Ectodermal cell (in vitro differentiated cells): Measurements from ENCODE around the gene CENPC.

ENCODE experiments used
- H3K27ac ChIP-seq: 2 replicates; pipeline ENCODE4 v1.7.0; 2013; ENCODE audit warnings: mild to moderate bottlenecking, low read depth, low read length; ENCODE audit not compliant: insufficient read depth, poor library complexity, severe bottlenecking
- H3K27me3 ChIP-seq: 2 replicates; pipeline ENCODE4 v1.7.0; 2013; ENCODE audit warnings: mild to moderate bottlenecking, low read length; ENCODE audit not compliant: insufficient read depth, control insufficient read depth, poor library complexity, severe bottlenecking
- H3K36me3 ChIP-seq: one replicate; pipeline ENCODE4 v1.7.0; 2013; ENCODE audit warnings: low read length; ENCODE audit not compliant: control insufficient read depth, insufficient read depth
- H3K4me1 ChIP-seq: one replicate; pipeline ENCODE4 v1.7.0; 2013; ENCODE audit warnings: low read length; ENCODE audit not compliant: control insufficient read depth, insufficient read depth
- H3K4me3 ChIP-seq: 2 replicates; pipeline ENCODE4 v1.7.0; 2013; ENCODE audit warnings: low read depth, low read length, control low read depth; ENCODE audit not compliant: insufficient read depth
- H3K9me3 ChIP-seq: 2 replicates; pipeline ENCODE4 v1.7.0; 2013; ENCODE audit warnings: mild to moderate bottlenecking, low read length, moderate library complexity; ENCODE audit not compliant: control insufficient read depth
- WGBS, 2 experiments: methylation state at CpG; one replicate each; pipeline ENCODE4 v1.1.7; 2013; ENCODE audit warnings: missing lambda C conversion rate in 2 of 2; 5-methylcytosine and 5-hydroxymethylcytosine counted together

CENPC gene

DNA sequence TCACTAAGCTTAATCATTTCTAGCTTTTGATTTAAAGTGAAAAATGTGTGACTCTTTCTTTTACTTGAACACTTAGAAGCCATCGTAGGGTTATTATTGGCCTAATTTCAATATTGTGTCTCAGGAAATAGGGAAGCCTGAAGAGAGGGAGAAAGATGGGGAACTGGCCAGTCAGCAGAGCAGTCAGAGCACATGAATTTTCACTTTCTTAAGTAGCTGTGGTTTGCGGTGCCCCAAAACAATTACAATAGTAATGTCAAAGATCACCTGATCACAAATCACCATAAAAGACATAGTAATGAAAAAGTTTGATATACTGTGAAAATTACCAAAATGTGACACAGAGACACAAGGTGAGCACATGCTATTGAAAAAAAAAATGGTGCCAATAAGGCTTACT is 45.5 kb downstream of the CENPC start:
- H3K9me3 ChIP-seq = no peaks in the 10 kb centered on the region

DNA sequence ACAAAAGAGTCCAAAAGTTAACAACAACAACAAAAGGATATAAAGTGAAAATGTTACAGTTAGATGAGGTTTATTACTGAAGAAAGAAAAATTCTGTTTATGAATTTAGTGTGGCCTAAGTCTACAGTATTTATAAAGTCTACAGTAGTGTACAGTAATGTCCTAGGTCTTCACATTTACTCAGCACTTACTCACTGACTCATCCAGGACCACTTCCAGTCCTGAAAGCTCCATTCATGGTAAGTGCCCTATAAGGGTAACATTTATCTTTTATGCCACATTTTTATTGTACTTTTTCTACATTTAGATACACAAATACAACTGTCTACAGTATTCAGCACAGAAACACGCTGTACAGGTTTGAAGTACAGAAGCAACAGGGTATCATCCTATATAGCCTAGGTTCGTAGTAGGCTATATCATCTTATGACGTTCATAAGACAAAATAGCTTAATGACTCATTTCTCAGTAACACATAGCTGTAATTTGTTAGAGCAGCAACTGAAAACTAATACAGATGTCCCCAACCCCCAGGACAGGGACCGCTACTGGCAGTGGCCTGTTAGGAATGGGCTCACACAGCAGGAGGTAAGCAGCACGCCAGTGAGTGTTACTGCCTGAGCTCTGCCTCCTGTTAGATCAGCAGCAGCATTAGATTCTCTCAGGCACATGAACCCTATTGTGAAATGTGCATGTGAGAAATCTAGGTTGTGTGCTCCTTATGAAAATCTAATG is 61.3 kb downstream of the CENPC start:
- H3K36me3 ChIP-seq = peaks cover 10% of the 10 kb centered on the region
- H3K4me3 ChIP-seq = no peak overlapping the region
- no peaks in the 10 kb centered on the region for H3K4me1 ChIP-seq
- no peaks in the 10 kb centered on the region for H3K9me3 ChIP-seq
- no peak overlapping the region for H3K27ac ChIP-seq
- H3K27me3 ChIP-seq = no peaks in the 10 kb centered on the region
- 76 to 77% methylated on average over 5 of the region's 5 CpGs for WGBS, 2 experiments

More for the DNA sequence above, 45.5 kb downstream of the CENPC start:
- Histone ChIP-seq H3K4me3 (no peak overlapping the region), H3K4me1 (no peaks in the 10 kb centered on the region), H3K27ac (no peak overlapping the region), H3K36me3 (no peaks in the 10 kb centered on the region), H3K27me3 (no peaks in the 10 kb centered on the region)
- WGBS, 2 experiments = 100% methylated on average over 1 of the region's 2 CpGs; no CpG with 5 or more reads in 1 of the 2 experiments

DNA sequence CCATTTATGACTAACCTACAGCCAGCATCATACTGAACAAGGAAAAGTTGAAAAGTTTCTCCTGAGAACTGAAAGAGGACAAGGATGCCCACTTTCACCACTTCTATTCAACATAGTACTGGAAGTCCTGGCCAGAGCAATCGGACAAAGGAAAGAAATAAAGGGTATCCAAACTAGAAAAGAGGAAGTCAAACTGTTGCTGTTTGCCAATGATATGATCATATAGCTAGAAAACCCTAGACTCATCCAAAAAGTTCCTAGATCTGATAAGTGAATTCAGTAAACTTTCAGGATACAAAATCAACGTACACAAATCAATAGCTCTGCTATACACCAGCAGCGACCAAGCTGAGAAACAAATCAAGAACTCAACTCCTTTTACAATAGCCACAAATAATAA is 64.5 kb downstream of the CENPC start:
- no peaks in the 10 kb centered on the region for H3K9me3 ChIP-seq
- no peak overlapping the region for H3K27ac ChIP-seq
- H3K4me3 ChIP-seq = no peak overlapping the region
- no peaks in the 10 kb centered on the region for H3K27me3 ChIP-seq
- peaks cover 10% of the 10 kb centered on the region for H3K36me3 ChIP-seq
- 94 to 97% methylated on average over 2 to 3 of the region's 3 CpGs for WGBS, 2 experiments
- no peaks in the 10 kb centered on the region for H3K4me1 ChIP-seq

DNA sequence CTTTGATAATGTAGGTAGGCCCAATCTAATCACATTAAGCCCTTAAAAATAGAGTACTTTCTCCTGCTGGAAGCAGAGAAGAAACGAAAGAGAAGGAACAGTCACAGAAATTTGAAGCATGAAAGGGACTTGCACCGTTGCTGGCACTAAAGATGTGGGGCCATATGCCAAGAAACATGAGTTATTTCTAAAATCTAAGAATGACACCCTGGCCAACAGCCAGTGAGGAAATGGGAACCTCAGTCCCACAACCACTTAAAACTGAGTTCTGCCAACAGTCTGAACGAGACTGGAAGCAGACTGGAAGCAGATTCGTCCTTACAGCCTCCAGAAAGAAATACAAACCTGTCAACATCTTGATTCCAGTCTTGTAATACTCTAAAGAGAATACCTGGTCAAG is 70.1 kb downstream of the CENPC start:
- Histone ChIP-seq H3K27me3 (no peaks in the 10 kb centered on the region), H3K4me3 (no peak overlapping the region), H3K9me3 (no peaks in the 10 kb centered on the region), H3K36me3 (no peaks in the 10 kb centered on the region), H3K4me1 (no peaks in the 10 kb centered on the region), H3K27ac (no peak overlapping the region)
- WGBS, 2 experiments = 94 to 99% methylated on average over 4 of the region's 4 CpGs

DNA sequence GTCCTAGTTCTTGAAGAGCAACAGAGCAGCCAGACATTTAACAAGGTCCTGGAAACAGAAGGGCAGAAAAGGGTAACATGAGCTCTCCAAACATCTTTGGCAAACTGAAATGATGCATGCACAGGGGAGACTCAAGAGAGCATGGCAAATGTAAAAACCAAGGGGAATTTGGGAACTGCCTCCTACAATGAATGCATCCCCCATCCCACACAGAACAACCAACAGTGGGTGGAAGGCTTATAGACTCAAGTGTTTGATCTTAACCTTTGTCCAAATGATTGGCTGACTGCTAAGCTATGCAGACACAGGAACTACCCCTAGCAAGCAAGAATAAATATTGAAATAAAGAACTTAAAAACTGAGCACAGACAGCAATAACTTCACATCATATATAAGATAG is 74.4 kb downstream of the CENPC start:
- Histone ChIP-seq H3K9me3 (no peaks in the 10 kb centered on the region), H3K4me1 (no peaks in the 10 kb centered on the region), H3K4me3 (no peak overlapping the region), H3K27me3 (no peaks in the 10 kb centered on the region), H3K27ac (no peak overlapping the region), H3K36me3 (no peaks in the 10 kb centered on the region)

DNA sequence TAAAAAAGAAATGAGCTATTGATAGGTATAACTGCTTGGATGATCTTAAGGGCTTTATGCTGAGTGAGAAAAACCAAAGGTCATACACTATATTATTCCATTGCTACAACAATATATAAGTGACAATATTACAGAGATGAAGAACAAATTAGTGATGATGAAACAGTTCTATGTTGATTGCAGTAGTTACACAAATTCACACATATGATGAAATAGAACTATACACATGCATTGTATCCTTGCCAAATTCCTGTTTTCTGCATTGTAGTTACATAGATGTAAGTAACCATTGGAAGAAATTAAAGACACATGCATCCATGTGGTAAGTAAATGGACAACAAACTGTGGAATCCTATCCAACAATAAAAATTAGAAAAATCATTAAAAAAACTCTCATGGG is 76.5 kb downstream of the CENPC start:
- no peaks in the 10 kb centered on the region for H3K36me3 ChIP-seq
- no peaks in the 10 kb centered on the region for H3K4me1 ChIP-seq
- no peaks in the 10 kb centered on the region for H3K27me3 ChIP-seq
- H3K4me3 ChIP-seq = no peak overlapping the region
- no peak overlapping the region for H3K27ac ChIP-seq
- no peaks in the 10 kb centered on the region for H3K9me3 ChIP-seq

DNA sequence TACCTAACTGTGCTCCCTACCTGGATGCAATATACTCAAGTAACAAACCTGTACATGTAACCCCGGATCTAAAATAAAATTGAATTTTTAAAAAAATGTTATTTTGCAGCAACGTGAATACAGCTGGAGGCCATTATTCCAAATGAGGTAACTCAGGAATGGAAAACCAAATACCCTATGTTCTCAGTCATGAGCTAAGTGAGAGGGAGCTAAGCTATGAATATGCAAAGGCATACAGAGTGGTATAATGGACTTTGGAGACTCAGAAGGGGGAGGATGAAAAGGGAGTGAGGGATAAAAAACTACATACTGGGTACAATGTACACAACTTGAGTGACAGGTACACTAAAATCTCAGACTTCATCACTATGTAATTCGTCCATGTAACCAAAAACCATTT is 78.6 kb downstream of the CENPC start:
- H3K9me3 ChIP-seq = no peaks in the 10 kb centered on the region
- 91 to 97% methylated on average over 3 of the region's 3 CpGs for WGBS, 2 experiments
- no peak overlapping the region for H3K4me3 ChIP-seq
- H3K27me3 ChIP-seq = no peaks in the 10 kb centered on the region
- no peak overlapping the region for H3K27ac ChIP-seq
- no peaks in the 10 kb centered on the region for H3K4me1 ChIP-seq
- H3K36me3 ChIP-seq = no peaks in the 10 kb centered on the region

DNA sequence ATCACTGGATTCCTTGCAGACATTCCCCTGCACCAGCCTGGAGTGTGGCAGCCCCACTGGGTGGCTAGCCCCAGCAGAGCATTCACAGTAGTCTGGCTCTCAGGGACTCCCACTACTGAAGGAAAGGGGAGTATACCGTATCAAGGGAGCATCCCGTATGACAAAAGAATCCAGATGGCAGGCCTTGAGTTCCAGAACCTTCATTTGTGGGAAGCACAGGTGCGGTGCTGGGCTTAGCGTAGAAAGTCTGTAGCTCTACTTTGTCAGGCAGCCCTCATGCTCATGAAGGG is 79.6 kb downstream of the CENPC start:
- H3K4me1 ChIP-seq = no peaks in the 10 kb centered on the region
- no peak overlapping the region for H3K4me3 ChIP-seq
- H3K27ac ChIP-seq = no peak overlapping the region
- no peaks in the 10 kb centered on the region for H3K27me3 ChIP-seq
- WGBS, 2 experiments = 80% methylated on average over 4 of the region's 4 CpGs
- no peaks in the 10 kb centered on the region for H3K9me3 ChIP-seq
- no peaks in the 10 kb centered on the region for H3K36me3 ChIP-seq

DNA sequence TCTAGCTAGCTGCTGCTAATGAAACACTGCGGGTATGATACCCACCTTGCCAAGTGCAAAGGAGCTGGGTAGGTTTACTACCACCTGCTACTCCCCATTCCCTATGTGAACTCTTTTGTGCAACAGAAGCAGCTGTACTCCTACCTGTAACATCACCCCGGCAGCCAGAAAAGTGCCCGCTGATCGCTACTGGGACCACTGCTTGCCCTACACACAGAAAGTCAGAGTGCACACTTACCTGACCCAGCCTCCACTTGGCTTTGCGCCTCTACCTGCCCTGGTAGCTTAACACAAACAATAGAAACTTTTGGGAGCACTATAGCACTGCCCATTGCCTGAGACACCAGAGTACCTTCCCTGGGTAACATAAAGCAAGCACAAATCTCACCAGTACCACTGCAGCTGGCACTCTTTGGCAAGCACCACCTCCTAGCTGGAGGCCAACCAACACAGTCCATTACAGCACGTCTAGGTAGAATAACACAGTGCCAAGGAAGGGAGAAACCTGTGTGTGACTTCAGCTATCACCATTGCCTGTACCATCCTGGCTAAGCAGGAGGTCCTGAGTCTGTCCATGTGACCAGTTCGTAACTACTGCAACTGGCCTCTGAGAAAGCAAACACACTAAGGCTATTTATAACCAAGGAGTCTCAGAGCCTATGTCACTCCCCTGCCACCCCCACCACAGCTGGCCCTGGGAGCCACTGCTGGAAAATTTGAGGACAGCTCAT is 80.1 kb downstream of the CENPC start:
- H3K9me3 ChIP-seq = no peaks in the 10 kb centered on the region
- H3K36me3 ChIP-seq = no peaks in the 10 kb centered on the region
- H3K27me3 ChIP-seq = no peaks in the 10 kb centered on the region
- H3K27ac ChIP-seq = no peak overlapping the region
- H3K4me1 ChIP-seq = no peaks in the 10 kb centered on the region
- 95 to 96% methylated on average over 7 of the region's 7 CpGs for WGBS, 2 experiments
- H3K4me3 ChIP-seq = no peak overlapping the region

DNA sequence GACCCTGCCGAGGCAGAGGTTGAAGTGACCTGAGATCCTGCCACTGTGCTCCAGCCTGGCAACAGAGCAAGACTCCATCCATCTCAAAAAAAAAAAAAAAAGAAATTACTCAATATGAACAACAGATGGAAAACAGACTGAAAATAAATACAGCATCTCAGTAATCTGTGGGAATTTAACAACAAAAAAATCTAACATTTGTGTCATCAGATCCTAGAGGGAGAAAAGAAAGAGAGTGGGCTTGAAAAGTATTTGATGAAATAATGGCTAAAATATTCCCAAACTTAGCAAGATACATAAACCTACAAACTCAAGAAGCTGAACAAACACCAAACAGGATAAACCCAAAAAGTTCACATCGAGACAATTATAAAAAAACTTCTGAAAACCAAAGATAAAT is 84.7 kb downstream of the CENPC start:
- H3K4me1 ChIP-seq = no peaks in the 10 kb centered on the region
- H3K27me3 ChIP-seq = no peaks in the 10 kb centered on the region
- no peaks in the 10 kb centered on the region for H3K36me3 ChIP-seq
- 84 to 89% methylated on average over 2 of the region's 2 CpGs for WGBS, 2 experiments
- H3K4me3 ChIP-seq = no peak overlapping the region
- H3K27ac ChIP-seq = no peak overlapping the region
- H3K9me3 ChIP-seq = no peaks in the 10 kb centered on the region
